Suprapubic skin (tissue), 4 donors: ENCODE results near the gene ANKRD29.

ENCODE experiments used
- EP300 ChIP-seq: sonication (generic); formaldehyde crosslinking; IDR thresholded peaks from one replicate; pipeline ENCODE4 v1.6.1; 2017; ENCODE audit warnings: antibody characterized with exemption
- POLR2A ChIP-seq, 2 donors: fragments of 450-650 bp; IDR thresholded peaks; one replicate each; pipeline ENCODE4 v1.6.1; 2017; ENCODE audit warnings: antibody characterized with exemption in 2 of 2, mild to moderate bottlenecking in 2 of 2, moderate library complexity in 2 of 2
- POLR2AphosphoS5 ChIP-seq, 3 donors: sonication (generic); formaldehyde crosslinking; IDR thresholded peaks; one replicate each; pipeline ENCODE4 v1.6.1; 2017; ENCODE audit warnings: antibody characterized with exemption in 3 of 3
- TF ChIP-seq, protein P1 (sequence below), 2 donors: fragments of 200-600 bp in 1 of 2; fragments of 450-650 bp in 1 of 2; sonication (generic) in 1 of 2; IDR thresholded peaks; one replicate each; pipeline ENCODE4 v1.5.1; 2016 to 2019; ENCODE audit warnings: antibody characterized with exemption in 2 of 2, mild to moderate bottlenecking in 1 of 2, moderate library complexity in 1 of 2

- TF ChIP-seq, protein P1, sequence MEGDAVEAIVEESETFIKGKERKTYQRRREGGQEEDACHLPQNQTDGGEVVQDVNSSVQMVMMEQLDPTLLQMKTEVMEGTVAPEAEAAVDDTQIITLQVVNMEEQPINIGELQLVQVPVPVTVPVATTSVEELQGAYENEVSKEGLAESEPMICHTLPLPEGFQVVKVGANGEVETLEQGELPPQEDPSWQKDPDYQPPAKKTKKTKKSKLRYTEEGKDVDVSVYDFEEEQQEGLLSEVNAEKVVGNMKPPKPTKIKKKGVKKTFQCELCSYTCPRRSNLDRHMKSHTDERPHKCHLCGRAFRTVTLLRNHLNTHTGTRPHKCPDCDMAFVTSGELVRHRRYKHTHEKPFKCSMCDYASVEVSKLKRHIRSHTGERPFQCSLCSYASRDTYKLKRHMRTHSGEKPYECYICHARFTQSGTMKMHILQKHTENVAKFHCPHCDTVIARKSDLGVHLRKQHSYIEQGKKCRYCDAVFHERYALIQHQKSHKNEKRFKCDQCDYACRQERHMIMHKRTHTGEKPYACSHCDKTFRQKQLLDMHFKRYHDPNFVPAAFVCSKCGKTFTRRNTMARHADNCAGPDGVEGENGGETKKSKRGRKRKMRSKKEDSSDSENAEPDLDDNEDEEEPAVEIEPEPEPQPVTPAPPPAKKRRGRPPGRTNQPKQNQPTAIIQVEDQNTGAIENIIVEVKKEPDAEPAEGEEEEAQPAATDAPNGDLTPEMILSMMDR (IDR thresholded peaks at IDR 0.05) = no peak
- TF ChIP-seq EP300 (no peak), POLR2AphosphoS5 (IDR thresholded peaks at IDR 0.05) (no peak), POLR2A (IDR thresholded peaks at IDR 0.05) (no peak)
These were observed 13.2 kb upstream of the ANKRD29 start for GRCh38 chr18:23675896-23676295.
